Activated CD4-positive, alpha-beta T cell treated with anti-CD3 and anti-CD28 coated beads for 24 hours (primary cell): ENCODE data around the gene GABRG3.
"Not testable (repeated sequence)": the region's sequence is repeated elsewhere in the genome, so short reads cannot be mapped to it uniquely, and the experiment has no call there.

ENCODE experiments used
- DNase-seq, 2 donors: peaks; one replicate each; pipeline ENCODE4 v3.0.0-alpha.2; 2020; ENCODE audit warnings: low read depth in 2 of 2

The GABRG3 gene

DNA sequence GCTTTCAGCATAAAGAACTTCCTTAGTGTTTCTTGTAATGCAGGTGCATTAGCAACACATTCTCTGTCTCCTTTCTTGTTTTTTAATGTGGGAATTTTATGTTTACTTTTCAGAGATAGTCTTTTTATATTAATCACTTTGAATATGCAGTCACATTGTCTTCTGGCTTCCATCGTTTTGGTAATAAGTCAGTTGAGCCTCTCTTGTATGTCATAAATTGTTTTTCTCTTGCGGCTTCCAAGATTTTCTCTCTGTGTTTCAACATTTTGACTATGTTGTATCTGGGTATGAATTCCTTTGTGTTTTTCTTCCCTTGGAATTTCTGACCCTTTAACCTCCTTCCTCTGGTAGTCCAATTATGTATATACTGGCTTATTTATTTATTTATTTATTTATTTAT is 25.3 kb downstream of the GABRG3 start:
- DNase-seq, result no peak

DNA sequence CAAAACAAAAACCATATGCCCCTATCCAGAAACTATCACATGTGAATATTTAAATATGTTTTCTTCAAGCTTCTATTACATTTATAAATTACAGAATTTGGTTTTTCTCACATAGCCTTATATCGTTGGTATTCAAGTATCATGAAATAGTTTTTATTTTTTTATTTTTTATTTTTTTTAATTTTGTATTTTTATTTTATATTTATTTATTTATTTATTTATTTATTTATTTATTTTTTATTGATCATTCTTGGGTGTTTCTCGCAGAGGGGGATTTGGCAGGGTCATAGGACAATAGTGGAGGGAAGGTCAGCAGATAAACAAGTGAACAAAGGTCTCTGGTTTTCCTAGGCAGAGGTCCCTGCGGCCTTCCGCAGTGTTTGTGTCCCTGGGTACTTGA is 32.0 kb downstream of the GABRG3 start:
- not testable (repeated sequence) for DNase-seq

- DNase-seq, result not testable (repeated sequence)
Observed at GRCh38 chr15:27004226-27004625, 33.2 kb downstream of the GABRG3 start.

- peak; percentile 6 to 14 for DNase-seq
Observed at GRCh38 chr15:27017168-27017809, 46.3 kb downstream of the GABRG3 start.

DNA sequence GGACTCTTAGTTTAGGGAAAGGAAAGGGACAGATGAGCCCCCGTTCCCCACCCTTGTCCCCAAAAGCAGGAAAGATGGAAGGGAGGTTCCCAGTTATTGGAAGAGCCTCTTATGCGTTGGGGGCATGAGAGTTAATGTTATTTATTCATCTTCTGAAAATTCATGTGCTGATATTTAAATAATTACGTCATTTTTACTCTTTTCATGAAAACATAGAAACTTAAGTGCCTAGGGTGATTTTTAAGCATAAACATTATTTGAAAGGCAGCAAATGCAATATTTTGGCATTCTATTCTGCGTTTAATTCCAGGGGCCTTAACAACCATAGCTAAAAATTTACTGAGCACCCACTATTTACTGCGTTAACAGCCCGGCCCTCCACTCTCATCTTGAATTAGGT is 48.7 kb downstream of the GABRG3 start:
- DNase-seq, result no peak

DNA sequence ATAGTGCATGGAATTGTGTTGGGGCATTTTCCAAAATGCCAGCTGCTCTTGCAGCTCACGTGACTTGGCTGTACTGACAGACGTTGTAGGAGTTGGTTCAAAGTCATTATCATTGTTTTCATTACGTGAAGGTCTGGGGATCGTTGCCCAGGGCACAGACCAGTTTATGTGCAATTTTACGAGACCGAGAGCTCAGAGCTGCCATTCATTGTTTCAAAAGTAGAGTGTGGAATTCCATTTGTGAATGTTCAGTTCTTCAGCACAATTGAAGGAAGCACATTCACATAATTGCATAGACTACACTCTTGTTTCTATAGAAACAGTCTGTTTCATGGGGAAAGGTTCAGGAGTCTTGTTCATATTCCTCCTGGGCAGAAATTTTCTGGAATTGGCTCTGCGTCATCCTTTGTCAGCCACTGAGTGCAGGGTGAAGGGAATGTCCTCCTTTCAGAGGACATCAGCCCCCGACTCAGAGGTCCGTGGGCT is 54.5 kb downstream of the GABRG3 start:
- DNase-seq, result no peak

GRCh38 chr15:27027229-27027628 is 56.2 kb downstream of the GABRG3 start:
- DNase-seq, result no peak

DNA sequence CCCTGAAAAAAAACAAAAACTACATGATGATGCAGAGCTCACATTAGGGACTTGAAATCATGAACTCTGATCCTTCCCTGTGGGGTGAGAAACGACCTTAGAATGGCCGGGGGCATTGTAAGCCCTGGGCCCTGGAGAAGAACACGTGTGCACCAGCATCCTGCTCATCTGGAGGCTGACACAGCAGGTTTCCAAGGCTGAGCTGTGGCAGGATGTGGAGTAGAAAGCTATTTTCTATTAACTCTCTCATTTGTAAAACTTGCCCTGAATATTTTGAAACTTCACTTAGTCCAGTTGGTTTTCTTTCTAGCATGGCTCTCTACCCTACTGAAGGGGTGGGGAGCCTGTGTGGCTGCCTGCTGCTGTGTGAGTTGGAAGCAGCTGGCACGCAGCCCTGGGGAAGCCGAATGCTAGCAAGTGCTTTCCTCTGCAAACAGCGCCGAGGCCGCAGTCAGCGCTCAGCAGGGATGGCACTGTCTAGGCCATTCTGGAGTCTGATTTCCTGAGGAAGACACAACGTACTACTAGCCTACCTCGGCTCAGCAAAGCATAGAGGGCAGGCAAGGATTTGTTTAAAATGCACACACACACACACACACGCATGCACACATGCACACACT is 58.0 kb downstream of the GABRG3 start:
- no peak for DNase-seq

- DNase-seq, result no peak
Observed at GRCh38 chr15:27036210-27036609, 65.2 kb downstream of the GABRG3 start.

- DNase-seq, result no peak
Observed at GRCh38 chr15:27037501-27037900, 66.5 kb downstream of the GABRG3 start.

DNA sequence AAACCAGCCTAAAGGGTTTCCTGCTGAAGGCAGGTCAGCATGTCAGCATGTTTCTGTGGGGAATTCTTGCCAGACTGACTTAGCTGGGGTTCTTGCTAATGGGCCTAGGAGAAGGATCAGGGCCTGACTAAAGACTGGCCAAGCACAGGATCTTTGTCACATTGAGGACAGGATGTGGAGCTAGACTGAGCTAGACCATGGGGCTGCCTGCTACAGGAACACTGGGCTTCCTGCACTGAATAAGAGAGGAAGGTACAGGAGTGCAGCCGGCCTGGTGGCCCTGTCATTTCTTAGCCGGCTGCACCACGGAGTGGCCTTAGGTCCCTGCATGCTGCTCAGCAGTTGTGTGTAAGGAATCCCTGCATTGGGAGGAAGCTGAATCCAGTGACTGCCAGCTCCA is 68.2 kb downstream of the GABRG3 start:
- DNase-seq, result no peak

- no peak for DNase-seq
Observed at GRCh38 chr15:27042230-27042629, 71.2 kb downstream of the GABRG3 start.

DNA sequence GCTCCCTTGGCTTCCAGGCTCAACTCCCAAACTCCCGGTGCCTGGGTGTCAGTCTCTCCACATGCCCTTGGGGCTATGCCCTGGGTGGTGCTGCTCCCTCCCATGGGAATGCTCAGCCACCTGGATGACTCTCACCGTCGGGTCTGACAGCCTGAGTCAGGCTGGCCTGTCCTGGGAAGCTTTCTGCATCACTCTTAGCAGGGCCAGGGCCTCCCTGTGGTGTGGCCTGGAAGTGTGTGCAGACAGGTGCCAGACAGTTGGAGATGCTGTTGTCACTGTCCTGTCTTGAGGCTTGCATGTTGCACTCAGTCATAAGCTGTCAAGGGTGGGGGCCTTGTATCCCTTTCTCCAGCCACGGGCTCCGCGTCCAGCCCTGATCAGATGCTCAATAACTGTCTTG is 71.7 kb downstream of the GABRG3 start:
- DNase-seq, result no peak

DNA sequence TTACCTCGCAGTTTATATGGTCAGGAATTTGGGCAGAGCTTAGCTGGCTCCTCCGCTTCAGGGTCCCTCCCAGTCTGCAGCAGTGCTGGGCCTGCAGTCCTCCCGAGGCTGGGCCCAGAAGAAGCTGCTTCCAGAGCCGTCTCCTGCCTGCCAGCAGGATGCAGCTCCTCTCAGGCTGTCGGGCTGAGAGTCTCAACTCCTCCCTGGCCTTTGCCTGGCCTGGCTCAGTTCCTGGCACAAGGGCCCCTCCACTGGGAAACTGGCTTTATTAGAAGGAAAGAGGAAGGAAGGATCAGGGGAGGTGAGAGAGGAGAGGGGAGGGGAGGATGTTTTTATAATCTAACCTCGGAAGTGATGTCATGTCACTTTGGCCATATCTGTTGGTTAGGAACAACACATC is 72.8 kb downstream of the GABRG3 start:
- no peak for DNase-seq

GRCh38 chr15:27045796-27046195 is 74.8 kb downstream of the GABRG3 start:
- DNase-seq, result no peak

DNA sequence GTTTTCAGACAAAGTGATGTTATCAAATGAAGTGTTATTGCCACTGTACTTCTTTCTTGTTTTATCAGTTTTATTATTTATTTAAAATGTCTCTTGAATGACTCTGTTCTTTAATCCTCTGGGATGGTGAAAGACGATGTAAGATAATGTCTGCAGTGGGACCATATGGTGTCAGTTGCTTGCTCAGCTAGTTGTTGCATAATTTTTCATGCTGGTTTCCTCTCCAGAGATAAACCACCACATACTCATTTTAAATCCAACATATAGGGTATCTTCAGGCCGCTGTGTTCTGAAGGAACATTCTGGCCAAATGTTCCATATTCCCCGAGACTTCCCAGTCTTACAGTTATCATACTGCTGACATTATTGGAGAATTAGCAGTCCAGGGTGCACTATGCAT is 75.9 kb downstream of the GABRG3 start:
- DNase-seq, result no peak

GRCh38 chr15:27050163-27050562 is 79.2 kb downstream of the GABRG3 start:
- no peak for DNase-seq

DNA sequence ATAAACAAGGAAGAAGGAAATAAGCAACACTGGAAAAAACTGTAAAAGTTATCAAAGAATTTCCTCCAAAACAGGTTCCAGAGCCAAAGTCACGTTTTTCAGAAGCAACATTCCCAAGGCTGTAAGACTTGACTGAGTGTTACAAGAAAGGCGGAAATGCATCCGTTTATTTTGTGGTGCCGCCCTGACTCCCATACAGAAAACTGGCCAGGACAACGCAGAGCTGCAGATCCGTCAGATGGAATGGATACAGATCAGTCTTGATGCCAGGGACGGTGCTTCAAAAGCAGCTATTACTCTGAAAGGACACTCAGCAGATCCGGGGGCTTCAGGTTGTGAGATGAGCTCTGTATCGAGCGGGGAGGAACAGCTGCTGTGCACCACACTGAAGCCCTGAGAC is 83.4 kb downstream of the GABRG3 start:
- DNase-seq, result no peak

DNA sequence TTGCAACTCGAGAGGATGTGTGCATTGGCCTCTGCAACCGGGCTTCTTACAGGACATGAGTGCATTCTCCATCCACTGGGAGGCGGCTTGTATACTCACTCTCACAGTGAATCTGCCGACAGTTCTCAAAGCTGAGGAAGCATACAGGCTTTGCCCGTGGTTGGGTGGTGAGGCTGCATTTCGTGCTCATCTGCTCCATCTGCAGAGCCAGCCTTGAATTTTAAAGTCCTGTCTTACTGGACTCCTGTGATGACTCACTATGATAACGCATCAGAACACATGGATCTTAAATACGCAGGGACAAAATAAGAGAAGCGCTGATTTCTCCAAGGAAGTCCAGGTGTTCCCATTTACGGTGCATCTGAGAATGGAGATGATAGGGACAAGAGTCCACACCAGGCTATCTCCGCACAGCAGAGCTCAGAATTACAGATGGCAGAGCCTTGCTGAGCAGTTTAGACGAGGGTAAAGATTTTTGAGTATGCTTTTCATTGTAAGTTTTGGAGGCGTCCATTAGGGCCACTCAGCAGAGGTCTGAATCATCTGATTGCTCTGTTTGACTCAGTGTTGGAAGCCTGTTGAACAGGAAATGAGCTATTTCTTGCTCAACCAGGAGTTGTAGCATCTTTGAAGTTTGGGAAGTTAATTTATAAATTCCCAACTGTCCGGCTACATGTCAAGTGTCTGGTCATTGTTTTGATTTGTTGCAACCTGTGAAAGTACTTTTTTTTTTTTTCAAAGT is 87.1 kb downstream of the GABRG3 start:
- DNase-seq, result no peak

GRCh38 chr15:27058939-27059338 is 88.0 kb downstream of the GABRG3 start:
- DNase-seq, result no peak

- peak in 1 of 2 donors; percentile 2 for DNase-seq
Observed at GRCh38 chr15:27059610-27060202, 88.7 kb downstream of the GABRG3 start.

GRCh38 chr15:27061739-27062138 is 90.8 kb downstream of the GABRG3 start:
- no peak for DNase-seq

GRCh38 chr15:27062951-27063350 is 92.0 kb downstream of the GABRG3 start:
- no peak for DNase-seq
